NCI-H2227 (cell line): ENCODE measurements around the gene AQP7.
"Not testable (repeated sequence)": the region's sequence is repeated elsewhere in the genome, so short reads cannot be mapped to it uniquely, and the experiment has no call there.

Source experiments
- DNase-seq: peaks from one replicate; lab custom pipeline; 2025; ENCODE audit not compliant: unreplicated experiment; lab: John Stamatoyannopoulos, UW

Gene AQP7

GRCh38 chr9:33399047-33399446 is 3.3 kb downstream of the AQP7 start:
- DNase-seq = not testable (repeated sequence)

- DNase-seq = not testable (repeated sequence)
These were observed 4.6 kb downstream of the AQP7 start for GRCh38 chr9:33397801-33398200.

- not testable (repeated sequence) for DNase-seq
These were observed 7.0 kb downstream of the AQP7 start for GRCh38 chr9:33395159-33395879.

GRCh38 chr9:33393986-33394385 is 8.4 kb downstream of the AQP7 start:
- not testable (repeated sequence) for DNase-seq

GRCh38 chr9:33393581-33393980 is 8.8 kb downstream of the AQP7 start:
- DNase-seq = no peak

- DNase-seq = not testable (repeated sequence)
These were observed 9.8 kb downstream of the AQP7 start for GRCh38 chr9:33392591-33393021.

- peak; percentile 21 for DNase-seq
These were observed 11.1 kb downstream of the AQP7 start for GRCh38 chr9:33391111-33391771.

- DNase-seq = no peak
These were observed 14.0 kb downstream of the AQP7 start for GRCh38 chr9:33388110-33388994.

- not testable (repeated sequence) for DNase-seq
These were observed 15.4 kb downstream of the AQP7 start for GRCh38 chr9:33386998-33387397.

- not testable (repeated sequence) for DNase-seq
These were observed 15.7 kb downstream of the AQP7 start for GRCh38 chr9:33386641-33386996.

GRCh38 chr9:33385979-33386640 is 16.3 kb downstream of the AQP7 start:
- not testable (repeated sequence) for DNase-seq

- DNase-seq = not testable (repeated sequence)
These were observed 16.8 kb downstream of the AQP7 start for GRCh38 chr9:33385536-33385935.

- not testable (repeated sequence) for DNase-seq
These were observed 19.0 kb downstream of the AQP7 start for GRCh38 chr9:33383396-33383795.

GRCh38 chr9:33382397-33382796 is 20.0 kb downstream of the AQP7 start:
- DNase-seq = not testable (repeated sequence)

GRCh38 chr9:33381231-33381791 is 21.1 kb downstream of the AQP7 start:
- no peak for DNase-seq

GRCh38 chr9:33380390-33381094 is 21.8 kb downstream of the AQP7 start:
- no peak for DNase-seq

- DNase-seq = no peak
These were observed 22.5 kb downstream of the AQP7 start for GRCh38 chr9:33379666-33380389.

GRCh38 chr9:33378121-33378795 is 24.1 kb downstream of the AQP7 start:
- DNase-seq = no peak
